ENCODE results near the gene KIF5A.
"Not testable (repeated sequence)": the region's sequence is repeated elsewhere in the genome, so short reads cannot be mapped to it uniquely, and the experiment has no call there.

KIF5A gene

DNA sequence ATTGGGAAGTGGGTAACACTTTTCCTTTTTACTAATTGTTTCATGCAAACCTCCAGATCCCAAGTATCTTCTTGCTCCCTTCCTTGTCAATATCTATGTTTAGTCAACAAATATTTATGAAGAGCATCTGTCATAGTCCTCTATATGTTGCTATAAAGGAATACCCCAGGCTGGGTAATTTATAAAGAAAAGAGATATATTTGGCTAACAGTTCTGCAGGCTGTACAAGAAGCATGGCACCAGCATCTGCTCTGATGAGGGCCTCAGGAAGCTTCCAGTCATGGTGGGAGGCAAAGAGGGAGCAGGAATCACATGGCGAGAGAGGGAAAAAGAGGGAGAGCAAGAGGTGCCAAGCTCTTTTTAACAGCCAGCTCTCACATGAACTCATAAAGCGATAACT, 4.6 kb downstream of the KIF5A start:
- Mint-ChIP-seq H3K27me3 (ENCODE audit: low read depth) (peaks cover 52% of the 10 kb centered on the region), H3K4me1 (peaks cover 12% of the 10 kb centered on the region), H3K9me3 (no peaks in the 10 kb centered on the region), H3K36me3 (ENCODE audit: low read depth) (no peaks in the 10 kb centered on the region), H3K27ac (no peak overlapping the region), H3K4me3 (no peak overlapping the region)
- TF ChIP-seq, protein P1, sequence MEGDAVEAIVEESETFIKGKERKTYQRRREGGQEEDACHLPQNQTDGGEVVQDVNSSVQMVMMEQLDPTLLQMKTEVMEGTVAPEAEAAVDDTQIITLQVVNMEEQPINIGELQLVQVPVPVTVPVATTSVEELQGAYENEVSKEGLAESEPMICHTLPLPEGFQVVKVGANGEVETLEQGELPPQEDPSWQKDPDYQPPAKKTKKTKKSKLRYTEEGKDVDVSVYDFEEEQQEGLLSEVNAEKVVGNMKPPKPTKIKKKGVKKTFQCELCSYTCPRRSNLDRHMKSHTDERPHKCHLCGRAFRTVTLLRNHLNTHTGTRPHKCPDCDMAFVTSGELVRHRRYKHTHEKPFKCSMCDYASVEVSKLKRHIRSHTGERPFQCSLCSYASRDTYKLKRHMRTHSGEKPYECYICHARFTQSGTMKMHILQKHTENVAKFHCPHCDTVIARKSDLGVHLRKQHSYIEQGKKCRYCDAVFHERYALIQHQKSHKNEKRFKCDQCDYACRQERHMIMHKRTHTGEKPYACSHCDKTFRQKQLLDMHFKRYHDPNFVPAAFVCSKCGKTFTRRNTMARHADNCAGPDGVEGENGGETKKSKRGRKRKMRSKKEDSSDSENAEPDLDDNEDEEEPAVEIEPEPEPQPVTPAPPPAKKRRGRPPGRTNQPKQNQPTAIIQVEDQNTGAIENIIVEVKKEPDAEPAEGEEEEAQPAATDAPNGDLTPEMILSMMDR (IDR thresholded peaks at IDR 0.05; ENCODE audit: unreplicated experiment in 3 of 3), result no peak

DNA sequence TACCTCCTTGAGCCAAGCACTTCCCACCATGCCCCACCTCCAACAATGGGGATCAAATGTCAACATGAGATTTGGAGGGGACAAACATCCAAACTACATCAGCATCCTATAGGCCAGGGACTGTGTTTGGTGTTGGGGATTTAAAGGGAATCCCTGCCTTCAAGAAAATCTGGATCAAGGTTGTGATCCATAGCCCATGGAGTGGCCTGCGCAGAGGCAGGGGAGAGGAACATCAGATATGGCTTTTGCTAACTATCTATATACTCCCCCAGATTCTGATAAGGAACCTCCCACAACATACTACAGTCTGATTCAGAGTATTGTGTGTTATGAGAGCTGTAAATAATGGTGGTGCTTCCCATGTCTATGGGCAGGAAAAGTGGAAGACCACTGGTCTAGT, 5.1 kb downstream of the KIF5A start:
- Mint-ChIP-seq H3K4me3 (no peak overlapping the region), H3K9me3 (no peaks in the 10 kb centered on the region), H3K27me3 (ENCODE audit: low read depth) (peaks cover 47% of the 10 kb centered on the region), H3K4me1 (peaks cover 12% of the 10 kb centered on the region), H3K36me3 (ENCODE audit: low read depth) (no peaks in the 10 kb centered on the region), H3K27ac (no peak overlapping the region)
- TF ChIP-seq, protein P1 (IDR thresholded peaks at IDR 0.05; ENCODE audit: unreplicated experiment in 3 of 3), result no peak

DNA sequence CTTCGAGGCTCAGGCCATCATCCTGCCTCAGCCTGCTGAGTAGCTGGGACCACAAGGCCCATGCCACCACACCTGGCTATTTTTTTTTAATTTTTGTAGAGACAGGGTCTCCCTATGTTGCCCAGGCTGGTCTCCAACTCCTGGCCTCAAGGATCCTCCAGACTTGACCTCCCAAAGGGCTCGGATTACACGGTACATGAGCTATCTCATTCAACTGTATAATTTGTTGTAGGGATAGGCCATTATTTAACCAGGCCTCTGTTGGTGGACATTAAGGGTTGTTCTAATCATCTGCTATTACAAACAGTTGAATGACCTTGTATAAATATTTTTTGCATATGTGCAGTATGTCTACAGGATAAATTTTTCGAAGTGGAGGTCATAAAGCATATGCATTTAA, 9.0 kb downstream of the KIF5A start:
- Mint-ChIP-seq H3K4me3 (no peak overlapping the region), H3K27ac (no peak overlapping the region), H3K4me1 (peaks cover 1% of the 10 kb centered on the region), H3K36me3 (ENCODE audit: low read depth) (no peaks in the 10 kb centered on the region), H3K27me3 (ENCODE audit: low read depth) (peaks cover 26% of the 10 kb centered on the region), H3K9me3 (no peaks in the 10 kb centered on the region)
- TF ChIP-seq, protein P1 (IDR thresholded peaks at IDR 0.05; ENCODE audit: unreplicated experiment in 3 of 3), result no peak

DNA sequence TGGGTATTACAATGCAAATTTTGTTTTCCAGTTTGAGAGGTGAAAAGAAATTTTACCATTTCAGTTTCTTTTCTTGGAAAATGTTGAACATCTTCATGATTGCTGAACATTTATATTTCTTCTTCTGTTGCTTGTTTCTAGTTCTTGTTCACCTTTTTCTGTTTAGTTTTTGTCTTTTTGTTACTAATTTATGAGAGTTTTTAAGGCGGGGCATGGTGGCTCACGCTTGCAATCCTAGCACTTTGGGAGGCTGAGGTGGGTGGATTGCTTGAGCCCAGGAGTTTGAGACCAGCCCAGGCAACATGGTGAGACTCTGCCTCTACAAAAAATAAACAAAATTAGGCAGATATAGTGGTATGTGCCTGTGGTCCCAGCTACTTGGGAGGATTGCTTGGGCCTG, 10.7 kb downstream of the KIF5A start:
- TF ChIP-seq, protein P1 (IDR thresholded peaks at IDR 0.05; ENCODE audit: unreplicated experiment in 3 of 3), result no peak
- Mint-ChIP-seq H3K27ac (no peak overlapping the region), H3K36me3 (ENCODE audit: low read depth) (no peaks in the 10 kb centered on the region), H3K4me3 (no peak overlapping the region), H3K9me3 (no peaks in the 10 kb centered on the region), H3K4me1 (no peaks in the 10 kb centered on the region), H3K27me3 (ENCODE audit: low read depth) (peaks cover 33% of the 10 kb centered on the region)

DNA sequence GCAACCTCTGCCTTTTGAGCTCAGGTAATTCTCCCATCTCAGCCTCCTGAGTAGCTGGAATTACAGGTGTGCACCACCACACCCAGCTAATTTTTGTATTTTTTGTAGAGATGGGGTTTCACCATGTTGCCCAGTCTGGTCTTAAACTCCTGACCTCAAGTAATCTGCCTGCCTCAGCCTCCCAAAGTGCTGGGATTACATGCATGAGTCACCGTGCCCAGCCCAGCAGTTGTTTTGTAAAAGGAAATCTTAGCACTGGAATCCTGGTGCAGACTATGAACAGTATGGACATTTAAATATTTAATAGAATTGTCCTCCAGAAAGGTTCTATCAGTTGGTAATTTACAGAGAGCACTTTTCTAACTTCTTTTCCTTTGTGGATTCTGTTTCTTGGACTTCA, 11.3 kb downstream of the KIF5A start:
- H3K4me1 Mint-ChIP-seq; H3K9me3 Mint-ChIP-seq; H3K36me3 Mint-ChIP-seq (ENCODE audit: low read depth); H3K4me3 Mint-ChIP-seq; H3K27ac Mint-ChIP-seq: not testable (repeated sequence)
- peaks cover 32% of the 10 kb centered on the region for H3K27me3 Mint-ChIP-seq (ENCODE audit: low read depth)

DNA sequence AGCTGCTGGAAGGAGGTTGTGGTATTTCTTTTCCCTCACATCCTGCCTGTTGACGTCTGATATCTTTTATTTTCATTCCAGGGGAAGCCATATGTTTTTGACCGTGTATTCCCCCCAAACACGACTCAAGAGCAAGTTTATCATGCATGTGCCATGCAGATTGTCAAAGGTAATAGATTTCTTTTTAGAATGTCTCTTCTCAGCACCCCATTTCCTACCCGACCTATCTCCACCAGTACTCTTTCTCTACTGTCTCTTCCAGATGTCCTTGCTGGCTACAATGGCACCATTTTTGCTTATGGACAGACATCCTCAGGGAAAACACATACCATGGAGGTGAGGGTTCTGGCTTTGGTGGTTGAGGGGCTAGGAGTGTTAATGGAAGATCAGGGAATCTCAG, 13.5 kb downstream of the KIF5A start:
- peaks cover 30% of the 10 kb centered on the region for H3K27me3 Mint-ChIP-seq (ENCODE audit: low read depth)
- no peaks in the 10 kb centered on the region for H3K36me3 Mint-ChIP-seq (ENCODE audit: low read depth)
- no peaks in the 10 kb centered on the region for H3K9me3 Mint-ChIP-seq
- H3K4me3 Mint-ChIP-seq, result no peak overlapping the region
- TF ChIP-seq, protein P1 (IDR thresholded peaks at IDR 0.05; ENCODE audit: unreplicated experiment in 3 of 3), result no peak
- H3K27ac Mint-ChIP-seq, result no peak overlapping the region
- no peaks in the 10 kb centered on the region for H3K4me1 Mint-ChIP-seq
